HK-2 (cell line): Measurements from ENCODE around the gene MXD3.
"Not testable (repeated sequence)": the region's sequence is repeated elsewhere in the genome, so short reads cannot be mapped to it uniquely, and the experiment has no call there.

Experiments used
- DNase-seq: peaks from one replicate; pipeline ENCODE4 v3.0.0-alpha.2; 2018; ENCODE audit not compliant: unreplicated experiment

Gene MXD3

DNA sequence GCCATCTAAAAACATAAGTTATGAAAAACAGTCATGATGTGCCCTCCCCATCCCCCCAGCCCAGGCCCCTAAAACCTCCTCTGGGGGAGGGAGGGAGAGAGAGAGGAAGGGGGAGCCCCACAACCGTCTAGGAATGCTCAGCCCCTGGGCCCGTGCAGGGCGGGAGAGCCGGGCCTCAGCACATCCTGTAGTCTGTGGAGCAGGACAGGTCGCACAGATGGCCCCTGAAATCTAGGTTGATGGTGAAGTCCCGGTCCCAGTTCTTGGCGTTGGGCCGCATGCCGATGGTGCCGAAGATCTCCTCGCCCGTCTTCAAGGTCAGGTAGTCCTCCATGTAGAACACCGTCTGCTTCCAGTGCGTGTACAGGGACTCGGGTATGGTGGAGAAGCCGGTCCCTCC, 46.3 kb downstream of the MXD3 start:
- DNase-seq = no peak

DNA sequence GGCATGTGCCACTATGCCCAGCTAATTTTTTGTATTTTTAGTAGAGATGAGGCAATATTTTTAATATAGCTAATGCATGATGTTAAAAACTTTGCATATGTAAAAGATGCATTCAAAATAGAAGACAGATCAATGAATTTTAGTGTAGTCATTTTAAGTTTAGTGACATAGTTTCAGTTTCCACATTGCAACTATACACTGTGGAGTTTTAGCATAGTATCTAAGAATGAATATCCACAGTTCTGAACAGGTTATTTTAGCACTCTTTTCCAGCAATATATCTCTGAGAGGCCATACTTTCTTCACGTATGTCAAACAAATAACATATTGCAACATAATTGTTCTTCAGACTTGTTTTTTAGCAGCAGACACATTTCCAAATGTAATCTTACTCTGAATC, 47.5 kb downstream of the MXD3 start:
- no peak for DNase-seq

DNA sequence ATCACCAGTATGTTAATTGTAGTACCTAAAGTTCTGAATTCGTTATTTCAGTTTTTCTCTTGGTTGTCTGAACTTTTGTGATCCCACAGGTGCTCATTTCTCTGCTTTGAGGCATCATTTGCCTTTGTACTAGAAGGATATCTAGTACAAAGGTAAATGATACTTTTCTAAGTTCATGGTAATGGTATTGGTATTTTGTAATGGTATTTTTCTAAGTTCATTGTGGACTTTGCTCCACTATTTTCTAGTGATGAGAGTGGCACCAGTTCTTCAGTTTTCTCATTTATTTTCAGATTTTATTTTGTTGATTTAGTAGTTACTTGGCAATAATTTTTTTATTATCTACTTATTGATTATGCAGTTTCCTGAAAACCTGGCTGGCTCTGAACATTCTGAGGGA, 50.2 kb downstream of the MXD3 start:
- no peak for DNase-seq

DNA sequence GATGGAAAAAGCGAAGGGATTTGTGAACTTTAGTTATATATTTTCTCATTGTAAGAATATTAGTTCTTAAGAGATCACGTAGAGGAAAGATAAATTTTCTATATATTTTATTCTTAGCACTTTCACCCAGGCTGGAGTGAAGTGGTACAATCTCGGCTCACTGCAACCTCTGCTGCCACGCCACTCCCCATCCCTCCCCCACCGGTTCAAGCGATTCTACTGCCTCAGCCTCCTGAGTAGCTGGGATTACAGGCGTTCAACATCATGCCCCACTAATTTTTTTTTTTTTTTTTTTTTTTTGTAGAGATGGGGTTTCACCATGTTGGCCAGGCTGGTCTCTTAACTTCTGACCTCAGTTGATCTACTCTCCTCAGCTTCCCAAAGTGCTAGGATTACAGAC, 50.7 kb downstream of the MXD3 start:
- DNase-seq = no peak

DNA sequence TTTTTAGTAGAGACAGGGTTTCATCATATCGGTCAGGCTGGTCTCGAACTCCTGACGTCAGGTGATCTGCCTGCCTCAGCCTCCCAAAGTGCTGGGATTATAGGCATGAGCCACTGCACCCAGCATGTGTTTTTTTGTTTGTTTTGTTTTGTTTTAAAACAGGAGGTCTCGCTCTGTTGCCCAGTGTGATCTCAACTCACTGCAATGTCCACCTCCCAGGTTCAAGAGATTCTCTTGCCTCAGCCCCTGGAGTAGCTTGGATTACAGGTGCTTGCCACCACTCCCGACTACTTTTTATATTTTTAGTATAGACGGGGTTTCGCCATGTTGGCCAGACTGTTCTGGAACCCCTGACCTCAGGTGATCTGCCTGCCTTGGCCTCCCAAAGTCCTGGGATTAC, 53.0 kb downstream of the MXD3 start:
- DNase-seq = not testable (repeated sequence)
